Chondrocyte (in vitro differentiated cells): ENCODE results near the gene ZNF764. TPM values are rescaled to one million over a fixed set of nuclear protein-coding genes. Genes with fewer than 3 reads are reported as not detected.
"Not testable (repeated sequence)": the region's sequence is repeated elsewhere in the genome, so short reads cannot be mapped to it uniquely, and the experiment has no call there.

Experiments
- DNase-seq: peaks from one replicate; pipeline ENCODE4 v3.0.0; 2021; ENCODE audit warnings: mixed read lengths, low spot score
- H3K27ac Mint-ChIP-seq: one replicate; pipeline ENCODE4 v1.8.0; 2021; ENCODE audit warnings: mild to moderate bottlenecking, moderate library complexity, mixed read lengths; ENCODE audit not compliant: unreplicated experiment
- H3K27me3 Mint-ChIP-seq: 2 replicates; pipeline ENCODE4 v1.8.0; 2021; ENCODE audit warnings: low read depth, mixed read lengths
- H3K36me3 Mint-ChIP-seq: 2 replicates; pipeline ENCODE4 v1.8.0; 2021; ENCODE audit warnings: low read depth, mixed read lengths
- H3K4me1 Mint-ChIP-seq: 2 replicates; pipeline ENCODE4 v1.8.0; 2021; ENCODE audit warnings: low read depth, mild to moderate bottlenecking, mixed read lengths
- H3K4me3 Mint-ChIP-seq: one replicate; pipeline ENCODE4 v1.8.0; 2021; ENCODE audit warnings: mild to moderate bottlenecking, moderate library complexity, mixed read lengths; ENCODE audit not compliant: unreplicated experiment
- H3K9me3 Mint-ChIP-seq: 2 replicates; pipeline ENCODE4 v1.8.0; 2021; ENCODE audit warnings: low read depth, mixed read lengths
- CTCF ChIP-seq: fragments of 200-600 bp; sonication (generic); IDR thresholded peaks from 2 replicates; pipeline ENCODE4 v1.5.0; 2021; ENCODE audit warnings: antibody characterized with exemption, mild to moderate bottlenecking, moderate library complexity
- total RNA-seq: library from RNA; stranded (reverse); gene quantifications from 3 replicates; pipeline ENCODE4 v1.2.1, GENCODE V29; 2021

Gene ZNF764
- total RNA-seq, 1 donor from 2014 or later = 8.3 TPM

GRCh38 chr16:30523768-30524574 lies 34.2 kb downstream of the ZNF764 start:
- Mint-ChIP-seq H3K36me3 (peaks cover 2% of the 10 kb centered on the region), H3K27me3 (no peaks in the 10 kb centered on the region), H3K4me3 (no peak overlapping the region), H3K9me3 (no peaks in the 10 kb centered on the region), H3K27ac (no peak overlapping the region), H3K4me1 (peaks cover 23% of the 10 kb centered on the region)
- TF ChIP-seq CTCF = no peak
- DNase-seq = no peak

- not testable (repeated sequence) for DNase-seq, H3K4me3 Mint-ChIP-seq, H3K27me3 Mint-ChIP-seq, H3K9me3 Mint-ChIP-seq, H3K36me3 Mint-ChIP-seq, H3K27ac Mint-ChIP-seq
- H3K4me1 Mint-ChIP-seq = peaks cover 20% of the 10 kb centered on the region
Observed at GRCh38 chr16:30522702-30523463, 35.3 kb downstream of the ZNF764 start.

GRCh38 chr16:30521873-30522641 lies 36.1 kb downstream of the ZNF764 start:
- no peak for TF ChIP-seq CTCF
- peaks cover 2% of the 10 kb centered on the region for H3K36me3 Mint-ChIP-seq
- H3K27me3 Mint-ChIP-seq = no peaks in the 10 kb centered on the region
- H3K9me3 Mint-ChIP-seq = no peaks in the 10 kb centered on the region
- H3K4me3 Mint-ChIP-seq = no peak overlapping the region
- no peak for DNase-seq
- H3K27ac Mint-ChIP-seq = peak overlapping the region; percentile 57
- H3K4me1 Mint-ChIP-seq = peaks cover 14% of the 10 kb centered on the region

GRCh38 chr16:30521476-30521872 lies 36.7 kb downstream of the ZNF764 start:
- Mint-ChIP-seq H3K27me3 (no peaks in the 10 kb centered on the region), H3K36me3 (peaks cover 2% of the 10 kb centered on the region), H3K9me3 (no peaks in the 10 kb centered on the region), H3K27ac (no peak overlapping the region), H3K4me3 (no peak overlapping the region), H3K4me1 (peaks cover 14% of the 10 kb centered on the region)
- no peak for TF ChIP-seq CTCF
- no peak for DNase-seq

- TF ChIP-seq CTCF = no peak
- no peak overlapping the region for H3K27ac Mint-ChIP-seq
- DNase-seq = no peak
- no peaks in the 10 kb centered on the region for H3K9me3 Mint-ChIP-seq
- H3K27me3 Mint-ChIP-seq = no peaks in the 10 kb centered on the region
- peaks cover 2% of the 10 kb centered on the region for H3K4me1 Mint-ChIP-seq
- no peak overlapping the region for H3K4me3 Mint-ChIP-seq
- no peaks in the 10 kb centered on the region for H3K36me3 Mint-ChIP-seq
Observed at GRCh38 chr16:30519120-30520049, 38.8 kb downstream of the ZNF764 start.
